Mesothelial cell of epicardium (in vitro differentiated cells): ENCODE results near the gene CCDC152. TPM values are rescaled to one million over a fixed set of nuclear protein-coding genes. Genes with fewer than 3 reads are reported as not detected.

ENCODE experiments used
- DNase-seq, 2 experiments: peaks; one replicate each; pipeline ENCODE4 v3.0.0; 2021; ENCODE audit warnings: low spot score in 2 of 2; ENCODE audit not compliant: unreplicated experiment in 2 of 2
- H3K27ac Mint-ChIP-seq: 2 replicates; pipeline ENCODE4 v1.8.0; 2021; ENCODE audit warnings: mixed read lengths
- H3K27me3 Mint-ChIP-seq: 2 replicates; pipeline ENCODE4 v1.8.0; 2021; ENCODE audit warnings: low read depth, mixed read lengths
- H3K36me3 Mint-ChIP-seq: 2 replicates; pipeline ENCODE4 v1.8.0; 2021; ENCODE audit warnings: mixed read lengths
- H3K4me1 Mint-ChIP-seq: 2 replicates; pipeline ENCODE4 v1.8.0; 2021; ENCODE audit warnings: mixed read lengths
- H3K4me3 Mint-ChIP-seq: 2 replicates; pipeline ENCODE4 v1.8.0; 2021; ENCODE audit warnings: mild to moderate bottlenecking, moderate library complexity, mixed read lengths
- H3K9me3 Mint-ChIP-seq: 2 replicates; pipeline ENCODE4 v1.8.0; 2021; ENCODE audit warnings: mixed read lengths
- total RNA-seq: library from RNA; stranded (reverse); gene quantifications from 3 replicates; pipeline ENCODE4 v1.2.1, GENCODE V29; 2021
- TF ChIP-seq, protein P1 (sequence below): fragments of 200-600 bp; sonication (generic); IDR thresholded peaks from one replicate; pipeline ENCODE4 v1.5.0; 2021; ENCODE audit warnings: antibody characterized with exemption; ENCODE audit not compliant: unreplicated experiment

CCDC152 gene
- total RNA-seq, 1 donor from 2014 or later: not detected

GRCh38 chr5:42798284-42799240 lies 41.9 kb downstream of the CCDC152 start:
- no peaks in the 10 kb centered on the region for H3K27me3 Mint-ChIP-seq
- peaks cover 30% of the 10 kb centered on the region for H3K9me3 Mint-ChIP-seq
- peaks cover 18% of the 10 kb centered on the region for H3K36me3 Mint-ChIP-seq
- no peak overlapping the region for H3K4me3 Mint-ChIP-seq
- TF ChIP-seq, protein P1, sequence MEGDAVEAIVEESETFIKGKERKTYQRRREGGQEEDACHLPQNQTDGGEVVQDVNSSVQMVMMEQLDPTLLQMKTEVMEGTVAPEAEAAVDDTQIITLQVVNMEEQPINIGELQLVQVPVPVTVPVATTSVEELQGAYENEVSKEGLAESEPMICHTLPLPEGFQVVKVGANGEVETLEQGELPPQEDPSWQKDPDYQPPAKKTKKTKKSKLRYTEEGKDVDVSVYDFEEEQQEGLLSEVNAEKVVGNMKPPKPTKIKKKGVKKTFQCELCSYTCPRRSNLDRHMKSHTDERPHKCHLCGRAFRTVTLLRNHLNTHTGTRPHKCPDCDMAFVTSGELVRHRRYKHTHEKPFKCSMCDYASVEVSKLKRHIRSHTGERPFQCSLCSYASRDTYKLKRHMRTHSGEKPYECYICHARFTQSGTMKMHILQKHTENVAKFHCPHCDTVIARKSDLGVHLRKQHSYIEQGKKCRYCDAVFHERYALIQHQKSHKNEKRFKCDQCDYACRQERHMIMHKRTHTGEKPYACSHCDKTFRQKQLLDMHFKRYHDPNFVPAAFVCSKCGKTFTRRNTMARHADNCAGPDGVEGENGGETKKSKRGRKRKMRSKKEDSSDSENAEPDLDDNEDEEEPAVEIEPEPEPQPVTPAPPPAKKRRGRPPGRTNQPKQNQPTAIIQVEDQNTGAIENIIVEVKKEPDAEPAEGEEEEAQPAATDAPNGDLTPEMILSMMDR: no peak
- H3K27ac Mint-ChIP-seq: no peak overlapping the region
- H3K4me1 Mint-ChIP-seq: no peaks in the 10 kb centered on the region
- no peak for DNase-seq

- no peak for DNase-seq
- Mint-ChIP-seq H3K9me3 (peaks cover 23% of the 10 kb centered on the region), H3K4me1 (no peaks in the 10 kb centered on the region), H3K4me3 (no peak overlapping the region), H3K27me3 (no peaks in the 10 kb centered on the region), H3K36me3 (peaks cover 22% of the 10 kb centered on the region), H3K27ac (no peak overlapping the region)
- TF ChIP-seq, protein P1: no peak
Measured at GRCh38 chr5:42799241-42799608, 42.6 kb downstream of the CCDC152 start.

DNA sequence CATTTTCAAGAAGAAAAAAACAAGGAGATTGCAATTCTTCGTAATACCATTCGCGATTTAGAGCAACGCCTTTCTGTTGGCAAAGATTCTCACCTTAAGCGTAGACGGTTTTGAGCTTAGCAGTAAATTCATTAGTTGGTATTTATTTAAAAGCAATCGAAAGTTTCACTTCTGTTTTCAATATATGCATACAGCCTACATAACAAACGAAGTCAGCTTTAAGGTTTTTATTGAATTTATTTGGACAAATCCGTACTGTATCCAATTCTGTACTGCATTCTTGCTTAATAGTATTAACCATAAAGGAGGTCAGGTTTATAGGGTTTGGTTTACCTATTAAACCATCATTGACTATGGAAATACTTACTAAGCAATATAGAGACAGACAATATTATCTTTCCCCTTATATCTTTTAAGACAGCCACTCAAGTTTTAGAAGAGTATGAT lies 43.1 kb downstream of the CCDC152 start:
- Mint-ChIP-seq H3K36me3 (peaks cover 25% of the 10 kb centered on the region), H3K4me1 (no peaks in the 10 kb centered on the region), H3K27ac (no peak overlapping the region), H3K27me3 (no peaks in the 10 kb centered on the region), H3K4me3 (no peak overlapping the region), H3K9me3 (peaks cover 19% of the 10 kb centered on the region)
- DNase-seq: no peak
- TF ChIP-seq, protein P1: no peak

DNA sequence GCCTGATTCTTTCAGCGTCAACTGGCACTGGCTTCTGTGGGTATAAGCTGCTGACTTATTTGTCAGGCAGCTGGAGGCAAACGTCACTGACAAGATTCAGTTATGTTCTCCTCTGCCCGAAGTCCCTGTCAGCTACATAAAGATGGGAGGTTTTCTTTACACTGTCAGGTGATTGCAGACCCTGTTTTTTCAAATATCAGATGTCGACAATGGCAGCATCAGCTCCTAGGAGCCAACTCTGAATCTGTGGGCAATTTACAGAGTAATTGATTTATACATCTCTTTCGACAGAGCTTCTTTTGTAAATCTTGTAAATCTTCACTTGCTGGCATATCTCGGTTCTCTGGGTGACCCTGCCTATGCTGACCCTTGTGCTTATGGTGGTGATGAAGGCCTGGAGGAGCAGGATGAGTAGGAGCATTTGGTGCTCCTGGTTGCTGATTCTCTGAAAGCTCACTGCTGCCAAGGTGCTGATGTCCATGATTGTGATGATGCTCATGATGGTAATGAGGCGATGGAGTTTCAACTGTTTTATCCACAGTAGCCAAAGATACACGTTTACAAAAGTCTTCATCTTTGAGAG lies 44.2 kb downstream of the CCDC152 start:
- H3K4me1 Mint-ChIP-seq: no peaks in the 10 kb centered on the region
- H3K9me3 Mint-ChIP-seq: peaks cover 13% of the 10 kb centered on the region
- peaks cover 26% of the 10 kb centered on the region for H3K36me3 Mint-ChIP-seq
- TF ChIP-seq, protein P1: no peak
- no peak overlapping the region for H3K4me3 Mint-ChIP-seq
- H3K27ac Mint-ChIP-seq: no peak overlapping the region
- no peaks in the 10 kb centered on the region for H3K27me3 Mint-ChIP-seq
- DNase-seq: no peak

DNA sequence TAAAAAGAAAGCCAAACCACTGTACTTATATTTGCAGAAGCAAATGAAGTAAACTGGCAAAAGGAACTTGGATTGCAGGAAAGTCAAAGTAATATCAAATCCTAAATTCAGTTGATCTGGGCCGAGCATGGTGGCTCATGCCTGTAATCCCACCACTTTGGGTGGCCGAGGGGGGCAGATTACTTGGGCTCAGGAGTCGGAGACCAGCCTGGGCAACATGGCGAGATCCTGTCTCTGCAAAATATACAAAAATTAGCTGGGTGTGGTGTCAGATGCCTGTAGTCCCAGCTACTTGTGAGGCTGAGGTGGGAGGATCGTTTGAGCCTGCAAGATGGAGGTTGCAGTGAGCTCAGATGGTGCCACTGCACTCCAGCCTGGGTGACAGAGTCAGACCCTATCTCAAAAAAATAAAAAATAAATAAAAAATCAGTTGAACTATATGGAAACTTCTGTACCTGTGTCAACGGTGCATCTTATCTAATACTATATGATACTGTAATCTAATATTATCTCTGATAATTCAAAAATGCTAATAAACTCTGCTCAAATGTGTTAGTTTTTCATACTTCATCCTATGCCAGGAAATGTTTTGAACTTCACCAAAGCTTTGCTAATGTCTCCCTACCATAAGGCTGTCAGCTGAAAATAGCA lies 45.0 kb downstream of the CCDC152 start:
- TF ChIP-seq, protein P1: no peak
- H3K4me1 Mint-ChIP-seq: no peaks in the 10 kb centered on the region
- no peak overlapping the region for H3K27ac Mint-ChIP-seq
- no peak for DNase-seq
- H3K4me3 Mint-ChIP-seq: no peak overlapping the region
- peaks cover 13% of the 10 kb centered on the region for H3K9me3 Mint-ChIP-seq
- H3K27me3 Mint-ChIP-seq: no peaks in the 10 kb centered on the region
- H3K36me3 Mint-ChIP-seq: peaks cover 34% of the 10 kb centered on the region
